Neural cell (in vitro differentiated cells): ENCODE data around the gene PLSCR5. TPM values are rescaled to one million over a fixed set of nuclear protein-coding genes. Genes with fewer than 3 reads are reported as not detected.

Experiments
- H2AFZ ChIP-seq: fragments of 200-600, 300-800 bp; sonication (generic), shearing (Covaris generic); 2 replicates; pipeline ENCODE4 v1.6.0; 2014; ENCODE audit warnings: low read depth, mild to moderate bottlenecking, antibody characterized with exemption, low read length, moderate library complexity
- H3F3A ChIP-seq: fragments of 200-600 bp; shearing (Covaris generic); 2 replicates; pipeline ENCODE4 v1.6.1; 2016; ENCODE audit warnings: mild to moderate bottlenecking, moderate library complexity, mixed read lengths, antibody characterized with exemption, low read length; ENCODE audit not compliant: insufficient read depth, poor library complexity, severe bottlenecking
- H3K27ac ChIP-seq: fragments of 200-600, 300-800 bp; sonication (generic), shearing (Covaris generic); 2 replicates; pipeline ENCODE4 v1.5.1; 2014; ENCODE audit warnings: mild to moderate bottlenecking, low read length, moderate library complexity
- H3K27me3 ChIP-seq: fragments of 300-800, 200-600 bp; sonication (generic), shearing (Covaris generic); 2 replicates; pipeline ENCODE4 v1.6.0; 2014; ENCODE audit warnings: mild to moderate bottlenecking, low read depth, low read length, moderate library complexity; ENCODE audit not compliant: insufficient read depth
- H3K36me3 ChIP-seq: fragments of 300-800, 200-600 bp; sonication (generic), shearing (Covaris generic); 2 replicates; pipeline ENCODE4 v1.5.1; 2014; ENCODE audit warnings: mild to moderate bottlenecking, antibody characterized with exemption, low read length, moderate library complexity; ENCODE audit not compliant: insufficient read depth
- H3K4me2 ChIP-seq: fragments of 300-800, 200-600 bp; sonication (generic), shearing (Covaris generic); 2 replicates; pipeline ENCODE4 v1.6.0; 2014; ENCODE audit warnings: mild to moderate bottlenecking, low read length
- H3K4me3 ChIP-seq: fragments of 300-800, 200-600 bp; sonication (generic), shearing (Covaris generic); 2 replicates; pipeline ENCODE4 v1.5.1; 2014; ENCODE audit warnings: mild to moderate bottlenecking, low read length, moderate library complexity
- H3K79me2 ChIP-seq: fragments of 200-600 bp; shearing (Covaris generic); replicated peaks from 2 replicates; pipeline ENCODE4 v1.6.0; 2014; ENCODE audit warnings: mild to moderate bottlenecking, low read length, moderate library complexity; ENCODE audit not compliant: insufficient read depth
- H3K9ac ChIP-seq: fragments of 300-800, 200-600 bp; sonication (generic), shearing (Covaris generic); 2 replicates; pipeline ENCODE4 v1.6.1; 2016; ENCODE audit warnings: mild to moderate bottlenecking, low read length, mixed read lengths
- H3K9me2 ChIP-seq: fragments of 200-600 bp; shearing (Covaris generic); 2 replicates; pipeline ENCODE4 v1.6.1; 2016; ENCODE audit warnings: mild to moderate bottlenecking, low read length, mixed read lengths; ENCODE audit not compliant: insufficient read depth
- H3K9me3 ChIP-seq: fragments of 200-600, 300-800 bp; sonication (generic), shearing (Covaris generic); 2 replicates; pipeline ENCODE4 v1.6.1; 2016; ENCODE audit warnings: mild to moderate bottlenecking, mixed run types, low read length, moderate library complexity, mixed read lengths
- H4K20me1 ChIP-seq: fragments of 200-600 bp; shearing (Covaris generic); 2 replicates; pipeline ENCODE4 v1.6.1; 2016; ENCODE audit warnings: mild to moderate bottlenecking, mixed run types; ENCODE audit not compliant: insufficient read depth
- EP300 ChIP-seq: fragments of 450-650 bp; conservative IDR thresholded peaks from 2 replicates; pipeline ENCODE4 v1.6.1; 2014; ENCODE audit warnings: antibody characterized with exemption, mild to moderate bottlenecking, moderate library complexity; ENCODE audit not compliant: poor library complexity, severe bottlenecking
- EZH2 ChIP-seq: fragments of 200-600, 300-800 bp; shearing (Covaris generic), sonication (generic); IDR thresholded peaks from 2 replicates; pipeline ENCODE4 v1.6.1; 2014; ENCODE audit warnings: antibody characterized with exemption, low read length, borderline replicate concordance, mild to moderate bottlenecking; ENCODE audit not compliant: insufficient read depth, poor library complexity, severe bottlenecking
- MXI1 ChIP-seq: fragments of 450-650 bp; conservative IDR thresholded peaks from 2 replicates; pipeline ENCODE4 v1.6.1; 2014; ENCODE audit warnings: antibody characterized with exemption, mild to moderate bottlenecking; ENCODE audit not compliant: poor library complexity, severe bottlenecking
- POLR2AphosphoS5 ChIP-seq: IDR thresholded peaks from 2 replicates; pipeline ENCODE4 v1.6.1; 2012
- RAD21 ChIP-seq: fragments of 450-650 bp; conservative IDR thresholded peaks from 2 replicates; pipeline ENCODE4 v1.6.1; 2014; ENCODE audit warnings: antibody characterized with exemption, mild to moderate bottlenecking, moderate library complexity
- SMC3 ChIP-seq: fragments of 450-650 bp; conservative IDR thresholded peaks from 2 replicates; pipeline ENCODE4 v1.6.1; 2014; ENCODE audit warnings: antibody characterized with exemption, mild to moderate bottlenecking, moderate library complexity; ENCODE audit not compliant: poor library complexity
- TAF1 ChIP-seq: IDR thresholded peaks from 2 replicates; pipeline ENCODE4 v1.6.1; 2012; ENCODE audit warnings: low read depth
- polyA plus RNA-seq: library from polyadenylated mRNA; depleted of rRNA; stranded (reverse); fragments of >200 nt; gene quantifications from 2 replicates; pipeline ENCODE4 v1.2.3, GENCODE V29; 2014
- TF ChIP-seq, protein P1 (sequence below): IDR thresholded peaks from 2 replicates; pipeline ENCODE4 v1.6.1; 2012; ENCODE audit warnings: borderline replicate concordance
- TF ChIP-seq, protein P2 (sequence below): fragments of 450-650 bp; IDR thresholded peaks from 2 replicates; pipeline ENCODE4 v1.5.1; 2014; ENCODE audit warnings: antibody characterized with exemption, mild to moderate bottlenecking, moderate library complexity; ENCODE audit not compliant: poor library complexity, severe bottlenecking

Gene PLSCR5
- polyA plus RNA-seq, 1 donor from 2014 or later = 0.37 TPM

DNA sequence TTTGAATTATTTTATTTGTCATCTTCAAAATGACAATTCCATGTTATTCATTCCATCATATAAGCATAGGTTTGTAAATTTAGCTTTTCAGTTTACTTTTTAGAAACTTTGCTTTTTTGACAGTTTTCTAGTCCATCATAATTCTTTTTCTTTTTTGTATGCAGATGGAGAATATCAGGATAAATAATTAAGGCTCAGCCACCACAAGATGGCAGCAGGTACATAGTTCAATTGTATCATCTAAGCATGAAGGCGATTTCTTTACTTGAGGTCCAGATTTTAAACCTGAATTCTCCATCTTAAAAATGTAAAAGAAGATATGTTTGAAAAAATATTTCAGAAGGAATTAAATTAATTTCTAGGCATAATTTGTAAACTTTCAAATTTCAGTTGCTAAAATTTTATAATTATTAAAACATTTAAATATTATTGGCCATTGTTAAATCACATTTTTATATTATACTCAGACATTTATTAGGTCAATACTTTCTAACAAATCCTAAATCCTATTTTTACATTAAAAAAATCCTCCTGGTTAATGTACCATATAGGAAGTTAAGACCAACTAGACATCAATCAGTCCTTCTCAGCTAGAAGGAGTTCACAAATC, 15.1 kb downstream of the PLSCR5 start:
- H2AFZ ChIP-seq = no peak overlapping the region
- H3K27me3 ChIP-seq = no peaks in the 10 kb centered on the region

DNA sequence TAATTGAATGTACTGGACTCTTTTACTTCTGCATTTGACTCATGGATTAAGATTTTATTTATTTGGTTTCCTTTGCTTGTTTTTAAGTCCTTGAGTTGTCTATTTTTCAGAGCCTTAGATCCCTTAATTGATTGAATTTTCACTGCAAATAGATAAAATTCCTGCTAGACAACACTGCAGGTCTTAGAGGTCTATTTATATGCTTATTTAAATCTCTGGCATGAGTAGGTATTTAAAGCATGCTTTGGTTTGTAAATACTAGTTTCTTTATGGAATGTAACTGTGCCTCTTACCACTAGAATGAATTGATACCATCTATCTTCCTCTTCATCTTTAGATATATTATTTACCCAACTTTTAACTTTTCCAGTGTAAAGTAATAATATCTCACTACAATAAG, 20.0 kb downstream of the PLSCR5 start:
- no peaks in the 10 kb centered on the region for H3K9me2 ChIP-seq
- no peak overlapping the region for H3K27ac ChIP-seq
- H3F3A ChIP-seq = no peaks in the 10 kb centered on the region
- no peak overlapping the region for H2AFZ ChIP-seq
- no peak overlapping the region for H3K4me2 ChIP-seq
- no peaks in the 10 kb centered on the region for H3K36me3 ChIP-seq
- no peak overlapping the region for H3K9ac ChIP-seq
- H3K27me3 ChIP-seq = no peaks in the 10 kb centered on the region
- no peaks in the 10 kb centered on the region for H3K9me3 ChIP-seq
- no peak overlapping the region for H3K4me3 ChIP-seq
- H4K20me1 ChIP-seq = no peaks in the 10 kb centered on the region
- TF ChIP-seq EP300 (no peak), POLR2AphosphoS5 (no peak), MXI1 (no peak), EZH2 (no peak), RAD21 (no peak), TAF1 (no peak), SMC3 (no peak)
- TF ChIP-seq, protein P1, sequence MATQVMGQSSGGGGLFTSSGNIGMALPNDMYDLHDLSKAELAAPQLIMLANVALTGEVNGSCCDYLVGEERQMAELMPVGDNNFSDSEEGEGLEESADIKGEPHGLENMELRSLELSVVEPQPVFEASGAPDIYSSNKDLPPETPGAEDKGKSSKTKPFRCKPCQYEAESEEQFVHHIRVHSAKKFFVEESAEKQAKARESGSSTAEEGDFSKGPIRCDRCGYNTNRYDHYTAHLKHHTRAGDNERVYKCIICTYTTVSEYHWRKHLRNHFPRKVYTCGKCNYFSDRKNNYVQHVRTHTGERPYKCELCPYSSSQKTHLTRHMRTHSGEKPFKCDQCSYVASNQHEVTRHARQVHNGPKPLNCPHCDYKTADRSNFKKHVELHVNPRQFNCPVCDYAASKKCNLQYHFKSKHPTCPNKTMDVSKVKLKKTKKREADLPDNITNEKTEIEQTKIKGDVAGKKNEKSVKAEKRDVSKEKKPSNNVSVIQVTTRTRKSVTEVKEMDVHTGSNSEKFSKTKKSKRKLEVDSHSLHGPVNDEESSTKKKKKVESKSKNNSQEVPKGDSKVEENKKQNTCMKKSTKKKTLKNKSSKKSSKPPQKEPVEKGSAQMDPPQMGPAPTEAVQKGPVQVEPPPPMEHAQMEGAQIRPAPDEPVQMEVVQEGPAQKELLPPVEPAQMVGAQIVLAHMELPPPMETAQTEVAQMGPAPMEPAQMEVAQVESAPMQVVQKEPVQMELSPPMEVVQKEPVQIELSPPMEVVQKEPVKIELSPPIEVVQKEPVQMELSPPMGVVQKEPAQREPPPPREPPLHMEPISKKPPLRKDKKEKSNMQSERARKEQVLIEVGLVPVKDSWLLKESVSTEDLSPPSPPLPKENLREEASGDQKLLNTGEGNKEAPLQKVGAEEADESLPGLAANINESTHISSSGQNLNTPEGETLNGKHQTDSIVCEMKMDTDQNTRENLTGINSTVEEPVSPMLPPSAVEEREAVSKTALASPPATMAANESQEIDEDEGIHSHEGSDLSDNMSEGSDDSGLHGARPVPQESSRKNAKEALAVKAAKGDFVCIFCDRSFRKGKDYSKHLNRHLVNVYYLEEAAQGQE = no peak
- TF ChIP-seq, protein P2, sequence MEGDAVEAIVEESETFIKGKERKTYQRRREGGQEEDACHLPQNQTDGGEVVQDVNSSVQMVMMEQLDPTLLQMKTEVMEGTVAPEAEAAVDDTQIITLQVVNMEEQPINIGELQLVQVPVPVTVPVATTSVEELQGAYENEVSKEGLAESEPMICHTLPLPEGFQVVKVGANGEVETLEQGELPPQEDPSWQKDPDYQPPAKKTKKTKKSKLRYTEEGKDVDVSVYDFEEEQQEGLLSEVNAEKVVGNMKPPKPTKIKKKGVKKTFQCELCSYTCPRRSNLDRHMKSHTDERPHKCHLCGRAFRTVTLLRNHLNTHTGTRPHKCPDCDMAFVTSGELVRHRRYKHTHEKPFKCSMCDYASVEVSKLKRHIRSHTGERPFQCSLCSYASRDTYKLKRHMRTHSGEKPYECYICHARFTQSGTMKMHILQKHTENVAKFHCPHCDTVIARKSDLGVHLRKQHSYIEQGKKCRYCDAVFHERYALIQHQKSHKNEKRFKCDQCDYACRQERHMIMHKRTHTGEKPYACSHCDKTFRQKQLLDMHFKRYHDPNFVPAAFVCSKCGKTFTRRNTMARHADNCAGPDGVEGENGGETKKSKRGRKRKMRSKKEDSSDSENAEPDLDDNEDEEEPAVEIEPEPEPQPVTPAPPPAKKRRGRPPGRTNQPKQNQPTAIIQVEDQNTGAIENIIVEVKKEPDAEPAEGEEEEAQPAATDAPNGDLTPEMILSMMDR = no peak
- no peaks in the 10 kb centered on the region for H3K79me2 ChIP-seq

More for the DNA sequence above, 15.1 kb downstream of the PLSCR5 start:
- Histone ChIP-seq H3K9me2 (no peaks in the 10 kb centered on the region), H3K9me3 (no peaks in the 10 kb centered on the region), H4K20me1 (no peaks in the 10 kb centered on the region), H3K36me3 (no peaks in the 10 kb centered on the region), H3K4me2 (no peak overlapping the region), H3K79me2 (no peaks in the 10 kb centered on the region), H3F3A (no peaks in the 10 kb centered on the region), H3K27ac (no peak overlapping the region), H3K9ac (no peak overlapping the region), H3K4me3 (no peak overlapping the region)
- TF ChIP-seq MXI1 = no peak
- TF ChIP-seq EZH2 = no peak
- peak; percentile 87 for TF ChIP-seq SMC3
- no peak for TF ChIP-seq POLR2AphosphoS5
- no peak for TF ChIP-seq EP300
- TF ChIP-seq, protein P2 = peak; percentile 77
- TF ChIP-seq RAD21 = peak; percentile 80
